Measurements from ENCODE around the gene NMNAT2. TPM values are rescaled to one million over a fixed set of nuclear protein-coding genes. Genes with fewer than 3 reads are reported as not detected.

Gene NMNAT2
- polyA plus RNA-seq, 3 donors from 2014 or later, result not detected

- Mint-ChIP-seq H3K27ac (no peak overlapping the region), H3K9me3 (peaks cover 0 to 1% (median 0%) of the 10 kb centered on the region in 6 donors), H3K4me1 (no peaks in the 10 kb centered on the region), H3K36me3 (no peaks in the 10 kb centered on the region), H3K4me3 (no peak overlapping the region), H3K27me3 (ENCODE audit: low read depth in 3 of 3) (peaks cover 2 to 5% (median 2%) of the 10 kb centered on the region in 3 donors)
- DNase-seq, result no peak
These were observed 78.5 kb downstream of the NMNAT2 start for GRCh38 chr1:183339556-183340167.

- no peak overlapping the region for H3K27ac Mint-ChIP-seq
- H3K36me3 Mint-ChIP-seq, result no peaks in the 10 kb centered on the region
- no peak for DNase-seq
- H3K4me1 Mint-ChIP-seq, result no peaks in the 10 kb centered on the region
- H3K27me3 Mint-ChIP-seq (ENCODE audit: low read depth in 3 of 3), result peaks cover 4 to 17% (median 10%) of the 10 kb centered on the region in 3 donors
- H3K9me3 Mint-ChIP-seq, result no peaks in the 10 kb centered on the region
- H3K4me3 Mint-ChIP-seq, result no peak overlapping the region
These were observed 87.0 kb downstream of the NMNAT2 start for GRCh38 chr1:183331091-183331742.

- peaks cover 4 to 17% (median 8%) of the 10 kb centered on the region in 3 donors for H3K27me3 Mint-ChIP-seq (ENCODE audit: low read depth in 3 of 3)
- no peak overlapping the region for H3K27ac Mint-ChIP-seq
- no peak for DNase-seq
- H3K9me3 Mint-ChIP-seq, result no peaks in the 10 kb centered on the region
- H3K36me3 Mint-ChIP-seq, result no peaks in the 10 kb centered on the region
- H3K4me1 Mint-ChIP-seq, result no peaks in the 10 kb centered on the region
- no peak overlapping the region for H3K4me3 Mint-ChIP-seq
These were observed 87.8 kb downstream of the NMNAT2 start for GRCh38 chr1:183330335-183330734.

- no peaks in the 10 kb centered on the region for H3K36me3 Mint-ChIP-seq
- no peak overlapping the region for H3K4me3 Mint-ChIP-seq
- no peaks in the 10 kb centered on the region for H3K4me1 Mint-ChIP-seq
- H3K9me3 Mint-ChIP-seq, result no peaks in the 10 kb centered on the region
- no peak overlapping the region for H3K27ac Mint-ChIP-seq
- DNase-seq, result no peak
- H3K27me3 Mint-ChIP-seq (ENCODE audit: low read depth in 3 of 3), result peaks cover 6 to 19% (median 8%) of the 10 kb centered on the region in 3 donors
These were observed 89.8 kb downstream of the NMNAT2 start for GRCh38 chr1:183328371-183328770.

- no peaks in the 10 kb centered on the region for H3K4me1 Mint-ChIP-seq
- no peak overlapping the region for H3K4me3 Mint-ChIP-seq
- no peak overlapping the region for H3K27ac Mint-ChIP-seq
- peaks cover 4 to 19% (median 8%) of the 10 kb centered on the region in 3 donors for H3K27me3 Mint-ChIP-seq (ENCODE audit: low read depth in 3 of 3)
- DNase-seq, result no peak
- no peaks in the 10 kb centered on the region for H3K9me3 Mint-ChIP-seq
- no peaks in the 10 kb centered on the region for H3K36me3 Mint-ChIP-seq
These were observed 90.5 kb downstream of the NMNAT2 start for GRCh38 chr1:183327434-183328290.

- H3K36me3 Mint-ChIP-seq, result no peaks in the 10 kb centered on the region
- H3K27me3 Mint-ChIP-seq (ENCODE audit: low read depth in 3 of 3), result peaks cover 7 to 15% (median 8%) of the 10 kb centered on the region in 3 donors
- DNase-seq, result no peak
- no peak overlapping the region for H3K27ac Mint-ChIP-seq
- no peaks in the 10 kb centered on the region for H3K4me1 Mint-ChIP-seq
- H3K9me3 Mint-ChIP-seq, result no peaks in the 10 kb centered on the region
- no peak overlapping the region for H3K4me3 Mint-ChIP-seq
These were observed 94.1 kb downstream of the NMNAT2 start for GRCh38 chr1:183323849-183324683.

GRCh38 chr1:183319606-183320005 lies 98.6 kb downstream of the NMNAT2 start:
- DNase-seq, result no peak
- Mint-ChIP-seq H3K4me3 (no peak overlapping the region), H3K27ac (no peak overlapping the region), H3K4me1 (no peaks in the 10 kb centered on the region), H3K36me3 (no peaks in the 10 kb centered on the region), H3K27me3 (ENCODE audit: low read depth in 3 of 3) (peaks cover 5 to 7% (median 6%) of the 10 kb centered on the region in 3 donors), H3K9me3 (no peaks in the 10 kb centered on the region)

GRCh38 chr1:183319051-183319450 lies 99.1 kb downstream of the NMNAT2 start:
- Mint-ChIP-seq H3K27me3 (ENCODE audit: low read depth in 3 of 3) (peaks cover 3 to 7% (median 5%) of the 10 kb centered on the region in 3 donors), H3K4me1 (no peaks in the 10 kb centered on the region)

GRCh38 chr1:183318433-183318832 lies 99.7 kb downstream of the NMNAT2 start:
- Mint-ChIP-seq H3K9me3 (peaks cover 0 to 2% (median 0%) of the 10 kb centered on the region in 6 donors), H3K36me3 (no peaks in the 10 kb centered on the region), H3K27me3 (ENCODE audit: low read depth in 3 of 3) (peaks cover 3 to 7% (median 5%) of the 10 kb centered on the region in 3 donors), H3K4me3 (no peak overlapping the region), H3K4me1 (no peaks in the 10 kb centered on the region), H3K27ac (no peak overlapping the region)
- DNase-seq, result no peak

More at GRCh38 chr1:183319051-183319450, 99.1 kb downstream of the NMNAT2 start:
- H3K9me3 Mint-ChIP-seq, result peaks cover 0 to 2% (median 0%) of the 10 kb centered on the region in 6 donors
- no peaks in the 10 kb centered on the region for H3K36me3 Mint-ChIP-seq
- no peak overlapping the region for H3K4me3 Mint-ChIP-seq
- H3K27ac Mint-ChIP-seq, result no peak overlapping the region
- DNase-seq, result no peak

- no peaks in the 10 kb centered on the region for H3K36me3 Mint-ChIP-seq
- peaks cover 3 to 9% (median 3%) of the 10 kb centered on the region in 3 donors for H3K27me3 Mint-ChIP-seq (ENCODE audit: low read depth in 3 of 3)
- no peaks in the 10 kb centered on the region for H3K4me1 Mint-ChIP-seq
- H3K9me3 Mint-ChIP-seq, result peaks cover 0 to 2% (median 0%) of the 10 kb centered on the region in 6 donors
- no peak for DNase-seq
- no peak overlapping the region for H3K27ac Mint-ChIP-seq
- no peak overlapping the region for H3K4me3 Mint-ChIP-seq
These were observed 102.0 kb downstream of the NMNAT2 start for GRCh38 chr1:183315991-183316758.

GRCh38 chr1:183313063-183313462 lies 105.1 kb downstream of the NMNAT2 start:
- Mint-ChIP-seq H3K36me3 (no peaks in the 10 kb centered on the region), H3K9me3 (peaks cover 0 to 2% (median 0%) of the 10 kb centered on the region in 6 donors), H3K4me1 (no peaks in the 10 kb centered on the region), H3K27me3 (ENCODE audit: low read depth in 3 of 3) (peaks cover 0 to 5% (median 5%) of the 10 kb centered on the region in 3 donors), H3K4me3 (no peak overlapping the region), H3K27ac (no peak overlapping the region)
- DNase-seq, result no peak

- Mint-ChIP-seq H3K4me1 (no peaks in the 10 kb centered on the region), H3K36me3 (no peaks in the 10 kb centered on the region), H3K27ac (no peak overlapping the region), H3K27me3 (ENCODE audit: low read depth in 3 of 3) (peaks cover 0 to 5% (median 3%) of the 10 kb centered on the region in 3 donors), H3K9me3 (peaks cover 0 to 2% (median 0%) of the 10 kb centered on the region in 6 donors), H3K4me3 (no peak overlapping the region)
- DNase-seq, result no peak
These were observed 107.3 kb downstream of the NMNAT2 start for GRCh38 chr1:183310753-183311479.

All from immature natural killer cell (primary cell).